CD4-positive, alpha-beta T cell treated with Interleukin-4 for 1 hour (primary cell): ENCODE results near the gene ITPR2.
A peak's percentile ranks its signal among the peaks of the same experiment; 100 is the strongest.

Source experiments
- DNase-seq, 2 donors: peaks; one replicate each; pipeline ENCODE4 v3.0.0-alpha.2; 2020 to 2022

Gene ITPR2

GRCh38 chr12:26728205-26729050 is 104.6 kb downstream of the ITPR2 start:
- DNase-seq, result no peak

- DNase-seq, result no peak
Measured at GRCh38 chr12:26727482-26728204, 105.4 kb downstream of the ITPR2 start.

- DNase-seq, result no peak
Measured at GRCh38 chr12:26726956-26727355, 106.0 kb downstream of the ITPR2 start.

- no peak for DNase-seq
Measured at GRCh38 chr12:26725276-26725916, 107.6 kb downstream of the ITPR2 start.

- DNase-seq, result no peak
Measured at GRCh38 chr12:26724309-26724702, 108.7 kb downstream of the ITPR2 start.

GRCh38 chr12:26723379-26724308 is 109.3 kb downstream of the ITPR2 start:
- DNase-seq, result no peak

- no peak for DNase-seq
Measured at GRCh38 chr12:26721800-26722199, 111.2 kb downstream of the ITPR2 start.

- DNase-seq, result no peak
Measured at GRCh38 chr12:26719852-26720251, 113.1 kb downstream of the ITPR2 start.

- no peak for DNase-seq
Measured at GRCh38 chr12:26717757-26718156, 115.2 kb downstream of the ITPR2 start.

- no peak for DNase-seq
Measured at GRCh38 chr12:26715232-26715631, 117.8 kb downstream of the ITPR2 start.

- no peak for DNase-seq
Measured at GRCh38 chr12:26713885-26714383, 119.1 kb downstream of the ITPR2 start.

GRCh38 chr12:26712892-26713291 is 120.1 kb downstream of the ITPR2 start:
- DNase-seq, result no peak

GRCh38 chr12:26711569-26711968 is 121.4 kb downstream of the ITPR2 start:
- no peak for DNase-seq

GRCh38 chr12:26711072-26711471 is 121.9 kb downstream of the ITPR2 start:
- DNase-seq, result no peak

GRCh38 chr12:26705851-26706250 is 127.1 kb downstream of the ITPR2 start:
- DNase-seq, result no peak

- DNase-seq, result no peak
Measured at GRCh38 chr12:26704684-26705460, 128.1 kb downstream of the ITPR2 start.

- DNase-seq, result no peak
Measured at GRCh38 chr12:26704214-26704613, 128.8 kb downstream of the ITPR2 start.

- DNase-seq, result no peak
Measured at GRCh38 chr12:26702741-26703140, 130.3 kb downstream of the ITPR2 start.

GRCh38 chr12:26701604-26702215 is 131.3 kb downstream of the ITPR2 start:
- DNase-seq, result peak in 1 of 2 donors; percentile 37

- DNase-seq, result no peak
Measured at GRCh38 chr12:26700430-26700829, 132.6 kb downstream of the ITPR2 start.

- DNase-seq, result no peak
Measured at GRCh38 chr12:26699237-26699636, 133.8 kb downstream of the ITPR2 start.
